GM18505 (cell line): ENCODE data around the gene ERO1B.
"Not testable (repeated sequence)": the region's sequence is repeated elsewhere in the genome, so short reads cannot be mapped to it uniquely, and the experiment has no call there.

Experiments
- ATAC-seq: cut with Tn5 transposase; IDR thresholded peaks from one replicate; pipeline ENCODE4 v1.9.1; 2021; ENCODE audit not compliant: unreplicated experiment
- POLR2A ChIP-seq: IDR thresholded peaks from 4 replicates; pipeline ENCODE4 v1.6.1; 2011; ENCODE audit warnings: borderline replicate concordance; ENCODE audit not compliant: insufficient read depth, insufficient read length; ENCODE audit errors: extremely low read depth

ERO1B gene, protein sequence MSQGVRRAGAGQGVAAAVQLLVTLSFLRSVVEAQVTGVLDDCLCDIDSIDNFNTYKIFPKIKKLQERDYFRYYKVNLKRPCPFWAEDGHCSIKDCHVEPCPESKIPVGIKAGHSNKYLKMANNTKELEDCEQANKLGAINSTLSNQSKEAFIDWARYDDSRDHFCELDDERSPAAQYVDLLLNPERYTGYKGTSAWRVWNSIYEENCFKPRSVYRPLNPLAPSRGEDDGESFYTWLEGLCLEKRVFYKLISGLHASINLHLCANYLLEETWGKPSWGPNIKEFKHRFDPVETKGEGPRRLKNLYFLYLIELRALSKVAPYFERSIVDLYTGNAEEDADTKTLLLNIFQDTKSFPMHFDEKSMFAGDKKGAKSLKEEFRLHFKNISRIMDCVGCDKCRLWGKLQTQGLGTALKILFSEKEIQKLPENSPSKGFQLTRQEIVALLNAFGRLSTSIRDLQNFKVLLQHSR

GRCh38 chr1:236281654-236282424, at the start of gene ERO1B:
ERO1B (minus strand) TSS chr1:236281958; CDS start chr1:236281783, 175 bp downstream.
- peak; percentile 76 for ATAC-seq
- peak; percentile 97 for TF ChIP-seq POLR2A

GRCh38 chr1:236331412-236331811, 49.7 kb upstream of the ERO1B start:
- ATAC-seq, result not testable (repeated sequence)

- TF ChIP-seq POLR2A, result no peak
- ATAC-seq, result no peak
These were observed 44.7 kb upstream of the ERO1B start for GRCh38 chr1:236326432-236326831.

DNA sequence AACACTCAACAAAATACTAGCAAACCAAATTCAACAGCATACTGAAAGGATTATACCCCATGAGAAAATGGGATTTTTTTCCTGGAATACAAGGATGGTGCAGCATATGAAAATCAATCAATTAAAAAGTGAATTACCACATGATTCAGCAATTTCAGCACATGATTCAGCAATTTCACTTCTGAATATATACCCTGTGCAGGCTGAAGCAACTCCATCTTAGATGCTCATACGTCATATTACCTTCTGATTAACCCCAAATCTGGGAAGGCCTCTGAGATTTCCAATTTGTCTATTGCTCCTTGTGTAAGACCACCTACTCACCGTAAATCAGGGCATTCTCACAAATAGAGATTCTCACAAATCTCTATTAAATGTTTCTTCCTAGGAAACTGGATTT, 43.8 kb upstream of the ERO1B start:
- ATAC-seq, result no peak
- no peak for TF ChIP-seq POLR2A

- no peak for ATAC-seq
- no peak for TF ChIP-seq POLR2A
These were observed 42.2 kb upstream of the ERO1B start for GRCh38 chr1:236323819-236324411.

DNA sequence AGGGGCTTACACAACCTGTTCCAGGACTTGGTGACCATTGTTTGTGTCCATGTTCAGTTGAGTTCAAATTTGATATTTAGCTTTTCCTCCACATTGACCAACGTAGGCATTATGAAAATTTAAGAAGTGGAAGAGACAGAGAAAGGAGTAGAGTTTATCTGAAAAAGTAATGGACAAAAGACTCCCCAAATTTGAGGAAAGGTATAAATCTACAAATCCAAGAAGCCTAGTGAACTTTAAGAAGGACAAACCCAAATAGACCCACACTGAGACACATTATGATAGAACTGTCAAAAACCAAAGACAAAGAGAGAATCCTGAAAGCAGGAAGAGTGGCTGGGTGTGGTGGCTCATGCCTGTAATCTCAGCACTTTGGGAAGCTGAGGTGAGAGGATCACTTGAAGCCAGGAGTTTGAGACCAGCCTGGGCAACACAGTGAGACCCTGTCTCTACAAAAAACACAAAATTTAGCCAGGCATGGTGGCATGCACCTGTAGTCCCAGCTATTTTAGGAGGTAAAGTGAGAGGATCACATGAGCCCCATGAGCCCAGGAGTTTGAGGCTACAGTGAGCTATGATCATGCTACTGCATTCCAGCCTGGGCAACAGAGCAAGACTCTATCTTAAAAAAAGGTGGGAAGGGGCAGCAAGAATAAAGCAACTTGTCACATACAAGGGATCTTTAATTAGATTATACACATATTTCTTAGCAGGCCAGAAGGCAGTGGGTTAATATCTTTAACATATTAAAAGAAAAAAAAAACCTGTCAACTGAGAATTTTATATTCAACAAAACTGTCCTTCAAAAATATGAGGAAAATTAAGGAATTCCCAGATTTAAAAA, 41.0 kb upstream of the ERO1B start:
- no peak for ATAC-seq
- no peak for TF ChIP-seq POLR2A

DNA sequence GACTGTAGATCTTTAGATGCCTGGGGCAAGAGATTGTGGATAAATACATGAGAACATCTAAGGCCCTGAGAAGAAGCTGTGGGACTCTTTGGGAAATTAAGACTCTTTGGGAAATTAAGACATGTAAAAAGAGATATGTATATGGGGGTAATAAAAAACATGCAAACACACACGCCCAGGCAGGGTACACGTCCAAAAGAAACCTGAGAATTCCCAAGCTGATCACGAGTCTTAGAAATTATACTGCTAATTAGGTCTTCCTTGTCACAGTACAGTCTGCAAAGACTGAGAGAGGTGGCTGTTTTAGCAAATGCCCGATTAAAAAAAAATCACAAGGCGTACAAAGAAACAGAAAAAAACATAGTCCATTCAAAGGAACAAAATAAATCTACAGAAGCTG, 39.3 kb upstream of the ERO1B start:
- ATAC-seq, result no peak
- TF ChIP-seq POLR2A, result no peak

GRCh38 chr1:236320671-236321070, 38.9 kb upstream of the ERO1B start:
- no peak for TF ChIP-seq POLR2A
- ATAC-seq, result no peak

DNA sequence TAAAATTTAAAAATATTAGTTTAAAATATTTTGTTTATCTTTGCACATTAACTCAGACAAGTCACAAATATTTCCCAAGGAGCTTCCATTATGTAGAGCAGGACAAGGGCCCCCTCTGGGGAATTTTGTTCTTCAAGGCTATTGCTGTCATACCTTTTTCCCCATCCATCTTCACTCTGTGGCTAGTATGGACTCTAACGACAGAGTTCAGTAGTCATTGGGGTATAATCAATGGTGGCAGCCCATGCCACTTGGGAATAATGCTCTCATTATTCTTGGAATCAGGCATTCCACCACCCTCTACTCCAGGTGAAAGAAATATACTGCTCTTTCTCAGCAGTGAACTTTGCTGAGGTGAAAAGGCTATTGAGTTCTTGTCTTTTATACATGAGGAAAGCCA, 38.5 kb upstream of the ERO1B start:
- ATAC-seq, result no peak
- no peak for TF ChIP-seq POLR2A

DNA sequence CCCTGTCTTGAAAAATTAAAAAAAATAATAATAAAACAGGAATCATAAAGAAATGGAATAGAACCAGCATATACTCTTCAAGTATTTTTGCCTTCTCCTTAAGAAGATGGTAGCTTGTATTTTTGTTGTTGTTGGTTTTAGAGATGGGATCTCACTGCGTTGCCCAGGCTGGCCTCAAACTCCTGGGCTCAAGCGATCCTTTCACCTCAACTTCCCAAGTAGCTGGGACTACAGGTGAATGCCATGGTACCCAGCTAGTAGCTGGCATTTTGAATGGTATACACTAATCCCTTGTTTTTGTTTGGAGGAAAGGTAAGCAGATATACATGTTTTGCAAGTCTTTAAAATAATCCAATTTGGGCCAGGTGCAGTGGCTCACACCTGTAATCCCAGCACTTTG, 34.7 kb upstream of the ERO1B start:
- TF ChIP-seq POLR2A, result no peak
- ATAC-seq, result no peak

GRCh38 chr1:236315518-236315917, 33.8 kb upstream of the ERO1B start:
- no peak for ATAC-seq
- no peak for TF ChIP-seq POLR2A

GRCh38 chr1:236315092-236315491, 33.3 kb upstream of the ERO1B start:
- ATAC-seq, result no peak
- TF ChIP-seq POLR2A, result no peak

- ATAC-seq, result not testable (repeated sequence)
These were observed 32.3 kb upstream of the ERO1B start for GRCh38 chr1:236314050-236314449.

DNA sequence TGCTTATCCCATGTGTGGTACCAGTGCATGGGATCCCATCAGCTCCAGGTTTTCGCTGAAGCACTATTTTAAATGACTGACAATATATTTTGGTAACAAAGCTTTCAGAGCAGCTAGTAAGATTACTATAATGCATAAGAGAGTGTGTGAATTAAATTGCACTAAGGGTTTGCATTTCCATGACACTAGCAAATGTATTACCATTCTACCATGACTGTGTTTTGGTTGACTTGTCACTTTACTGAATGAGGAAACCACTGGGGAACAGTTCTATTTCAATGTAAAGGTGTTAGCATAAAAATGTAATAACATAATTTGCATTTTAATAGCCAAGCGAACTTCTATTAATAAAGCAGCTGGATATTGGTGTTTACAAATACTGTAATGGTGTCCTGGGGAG, 31.7 kb upstream of the ERO1B start:
- no peak for TF ChIP-seq POLR2A
- ATAC-seq, result no peak

GRCh38 chr1:236311040-236311439, 29.3 kb upstream of the ERO1B start:
- TF ChIP-seq POLR2A, result no peak
- ATAC-seq, result no peak
